Measurements from ENCODE around the gene GMDS. TPM values are rescaled to one million over a fixed set of nuclear protein-coding genes. Genes with fewer than 3 reads are reported as not detected.

Gene GMDS
- total RNA-seq, 4 donors from 2014 or later, result 9.5 to 32.8 (median 22.4) TPM

- intact Hi-C loops (cut with DNase I), result no loop called here
- H3K27ac ChIP-seq, result no peak overlapping the region
- H3K4me3 ChIP-seq (replicated peaks in 1 of 3), result no peak overlapping the region
- no peaks in the 10 kb centered on the region for H3K36me3 ChIP-seq
- peaks cover 0 to 8% of the 10 kb centered on the region in 2 donors for H3K4me1 ChIP-seq
- no peak for DNase-seq
- H3K9me3 ChIP-seq, result no peaks in the 10 kb centered on the region
- no peak for TF ChIP-seq POLR2A (IDR thresholded peaks at IDR 0.05)
- TF ChIP-seq, protein P1, sequence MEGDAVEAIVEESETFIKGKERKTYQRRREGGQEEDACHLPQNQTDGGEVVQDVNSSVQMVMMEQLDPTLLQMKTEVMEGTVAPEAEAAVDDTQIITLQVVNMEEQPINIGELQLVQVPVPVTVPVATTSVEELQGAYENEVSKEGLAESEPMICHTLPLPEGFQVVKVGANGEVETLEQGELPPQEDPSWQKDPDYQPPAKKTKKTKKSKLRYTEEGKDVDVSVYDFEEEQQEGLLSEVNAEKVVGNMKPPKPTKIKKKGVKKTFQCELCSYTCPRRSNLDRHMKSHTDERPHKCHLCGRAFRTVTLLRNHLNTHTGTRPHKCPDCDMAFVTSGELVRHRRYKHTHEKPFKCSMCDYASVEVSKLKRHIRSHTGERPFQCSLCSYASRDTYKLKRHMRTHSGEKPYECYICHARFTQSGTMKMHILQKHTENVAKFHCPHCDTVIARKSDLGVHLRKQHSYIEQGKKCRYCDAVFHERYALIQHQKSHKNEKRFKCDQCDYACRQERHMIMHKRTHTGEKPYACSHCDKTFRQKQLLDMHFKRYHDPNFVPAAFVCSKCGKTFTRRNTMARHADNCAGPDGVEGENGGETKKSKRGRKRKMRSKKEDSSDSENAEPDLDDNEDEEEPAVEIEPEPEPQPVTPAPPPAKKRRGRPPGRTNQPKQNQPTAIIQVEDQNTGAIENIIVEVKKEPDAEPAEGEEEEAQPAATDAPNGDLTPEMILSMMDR (IDR thresholded peaks at IDR 0.05), result no peak
- WGBS, 2 donors, result 93 to 96% methylated on average over 8 of the region's 8 CpGs
- H3K27me3 ChIP-seq, result no peaks in the 10 kb centered on the region
These were observed 604.9 kb downstream of the GMDS start for GRCh38 chr6:1640476-1640875.

DNA sequence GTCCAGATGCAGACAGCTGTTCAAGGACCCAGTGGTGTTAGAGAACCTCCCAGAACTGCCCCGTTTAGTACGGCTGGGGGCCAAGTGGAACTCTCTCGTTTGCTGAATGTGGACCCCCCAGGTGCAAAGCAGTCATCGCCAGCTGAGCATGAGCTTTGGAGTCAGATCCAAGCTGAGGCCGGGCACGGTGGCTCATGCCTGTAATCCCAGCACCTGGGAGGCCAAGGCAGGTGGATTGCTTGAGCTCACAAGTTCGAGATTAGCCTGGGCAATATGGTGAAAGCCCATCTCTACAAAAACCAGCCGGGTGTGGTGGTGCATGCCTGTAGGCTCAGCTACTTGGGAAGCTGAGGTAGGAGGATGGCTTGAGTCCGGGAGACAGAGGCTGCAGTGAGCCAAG, 606.0 kb downstream of the GMDS start:
- Histone ChIP-seq H3K27ac (no peak overlapping the region), H3K4me1 (peaks cover 0 to 8% of the 10 kb centered on the region in 2 donors), H3K27me3 (no peaks in the 10 kb centered on the region), H3K9me3 (no peaks in the 10 kb centered on the region), H3K36me3 (no peaks in the 10 kb centered on the region), H3K4me3 (replicated peaks in 1 of 3) (no peak overlapping the region)
- 92 to 93% methylated on average over 6 to 8 of the region's 9 CpGs for WGBS, 2 donors
- intact Hi-C loops (cut with DNase I), result no loop called here
- no peak for TF ChIP-seq POLR2A (IDR thresholded peaks at IDR 0.05)
- TF ChIP-seq, protein P1 (IDR thresholded peaks at IDR 0.05), result no peak
- DNase-seq, result no peak

DNA sequence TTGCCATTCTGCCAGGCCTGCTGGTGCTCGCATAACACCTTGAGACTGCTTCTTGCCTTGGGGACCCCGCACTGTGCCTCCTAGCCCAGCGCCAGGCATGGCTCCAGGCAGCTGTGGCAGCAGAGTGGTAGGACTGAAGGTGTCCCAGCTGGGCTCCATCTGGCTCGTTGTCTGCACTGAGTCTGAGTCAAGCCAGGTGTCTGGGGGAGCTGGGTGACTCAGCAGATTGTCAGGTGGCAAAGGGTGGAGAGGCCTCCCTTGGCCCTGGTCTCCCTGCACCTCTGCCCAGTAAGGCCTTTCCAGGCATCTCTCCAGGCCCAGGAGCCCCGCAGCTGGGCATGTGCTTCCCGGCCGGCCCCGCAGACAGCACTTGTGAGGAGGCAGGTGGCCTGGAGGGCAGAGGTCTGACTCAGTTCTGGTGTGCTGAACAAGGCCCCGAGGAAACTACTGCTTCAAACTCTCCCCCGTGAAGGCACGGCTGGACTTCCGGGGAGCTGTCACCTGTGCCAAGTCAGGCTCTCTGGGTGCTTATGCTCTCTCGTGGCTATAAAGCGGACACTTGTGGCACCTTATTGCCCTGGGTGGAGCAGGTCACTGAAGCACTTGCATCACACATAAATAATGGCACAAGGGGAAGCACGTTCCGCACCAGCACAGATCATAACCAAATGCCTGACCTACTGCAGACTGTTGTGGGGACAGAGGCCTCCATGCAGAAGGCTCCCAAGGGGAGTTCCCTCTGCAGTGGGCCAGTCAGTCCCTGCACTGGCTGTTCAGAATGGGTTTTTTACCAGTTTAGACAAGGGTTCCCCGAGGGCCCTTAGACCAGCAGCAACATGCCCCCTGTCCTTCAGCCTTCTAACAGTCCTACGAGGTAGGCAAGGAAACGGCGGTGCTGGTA, 608.2 kb downstream of the GMDS start:
- no peaks in the 10 kb centered on the region for H3K27me3 ChIP-seq
- H3K4me1 ChIP-seq, result peaks cover 0 to 8% of the 10 kb centered on the region in 2 donors
- H3K4me3 ChIP-seq (replicated peaks in 1 of 3), result no peak overlapping the region
- 92 to 93% methylated on average over 19 to 20 of the region's 20 CpGs for WGBS, 2 donors
- H3K27ac ChIP-seq, result no peak overlapping the region
- intact Hi-C loops (cut with DNase I), result no loop called here
- TF ChIP-seq, protein P1 (IDR thresholded peaks at IDR 0.05), result no peak
- TF ChIP-seq POLR2A (IDR thresholded peaks at IDR 0.05), result no peak
- peak; percentile 28 to 34 for DNase-seq
- H3K9me3 ChIP-seq, result no peaks in the 10 kb centered on the region
- no peaks in the 10 kb centered on the region for H3K36me3 ChIP-seq

GRCh38 chr6:1636272-1636825, 609.1 kb downstream of the GMDS start:
- Histone ChIP-seq H3K4me3 (replicated peaks in 1 of 3) (no peak overlapping the region), H3K36me3 (no peaks in the 10 kb centered on the region), H3K9me3 (no peaks in the 10 kb centered on the region), H3K4me1 (peaks cover 0 to 4% of the 10 kb centered on the region in 2 donors), H3K27ac (no peak overlapping the region), H3K27me3 (no peaks in the 10 kb centered on the region)
- TF ChIP-seq POLR2A (IDR thresholded peaks at IDR 0.05), result no peak
- TF ChIP-seq, protein P1 (IDR thresholded peaks at IDR 0.05), result no peak
- no peak for DNase-seq
- WGBS, 2 donors, result 95% methylated on average over 5 to 9 of the region's 9 CpGs
- intact Hi-C loops (cut with DNase I), result no loop called here
